ENCODE results near the gene GPBAR1. TPM values are rescaled to one million over a fixed set of nuclear protein-coding genes. Genes with fewer than 3 reads are reported as not detected.

The GPBAR1 gene
- total RNA-seq, 1 experiment from 2014 or later = 0.29 TPM

DNA sequence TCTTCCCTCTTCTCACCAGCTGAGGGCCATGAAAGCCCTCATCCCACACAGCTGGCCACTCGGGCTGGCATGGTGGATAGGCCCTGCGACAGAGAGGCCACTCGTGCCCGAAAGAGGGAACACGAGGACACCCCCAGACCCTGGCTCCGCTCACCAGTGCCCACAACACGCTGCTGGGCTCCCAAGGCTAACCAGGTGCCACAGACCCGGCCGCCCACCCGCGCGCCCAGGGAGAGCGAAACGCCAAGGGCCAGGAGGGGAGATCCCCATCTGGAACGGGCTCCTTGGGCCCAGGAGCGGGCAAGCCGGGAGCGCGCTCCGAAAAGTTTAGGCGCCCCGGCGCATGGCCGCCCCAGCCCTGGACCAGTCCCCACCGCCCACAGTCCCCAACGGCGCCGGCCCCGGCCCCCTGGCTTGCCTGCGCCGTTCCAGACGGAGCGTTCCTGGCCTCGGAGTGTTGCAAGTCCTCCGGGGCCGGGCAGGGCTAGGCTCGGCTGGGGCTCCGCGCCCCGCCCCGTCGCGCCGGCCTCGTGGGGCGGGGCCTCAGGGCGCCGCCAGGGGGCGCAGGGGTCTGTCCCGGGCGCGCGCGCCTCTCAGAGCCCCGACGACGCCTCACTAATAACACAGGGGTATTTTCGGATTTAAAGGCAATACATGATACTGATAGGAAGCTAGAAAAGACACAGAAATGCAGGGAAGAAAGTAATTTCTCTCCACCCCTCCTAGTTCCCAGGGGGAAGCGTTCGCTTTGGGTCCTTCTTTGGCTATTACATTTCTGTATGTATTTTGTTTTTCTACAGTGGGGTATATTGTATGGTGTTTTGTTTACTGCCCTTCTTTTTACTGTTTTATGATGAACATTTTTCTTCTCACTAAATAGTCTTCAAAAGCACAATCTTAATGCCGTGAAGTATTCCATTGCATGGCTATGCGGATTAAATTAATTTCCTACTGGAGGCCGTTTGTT lies 31.5 kb downstream of the GPBAR1 start, which contains the start of gene TMBIM1:
Gene TMBIM1, minus strand, starts transcription at position 456 of the 967 bp plus-strand sequence. CDS start 10,362 bp downstream, outside the sequence.
- Mint-ChIP-seq H3K4me3 (ENCODE audit: unreplicated experiment) (peak within 1 kb of the TSS; percentile 86), H3K9me3 (ENCODE audit: unreplicated experiment) (no peaks in the 10 kb centered on the region), H3K27ac (ENCODE audit: unreplicated experiment) (peak within 1 kb of the TSS; percentile 100), H3K4me1 (ENCODE audit: low read depth, unreplicated experiment) (peaks cover 56% of the 10 kb centered on the region), H3K36me3 (ENCODE audit: insufficient read depth, unreplicated experiment) (peaks cover 33% of the 10 kb centered on the region), H3K27me3 (ENCODE audit: insufficient read depth, unreplicated experiment) (no peaks in the 10 kb centered on the region)
- TSS peak; percentile 14 for BruUV-seq (replicated peaks)
- CTCF ChIA-PET = interaction anchor here (1.0 to 11.4 kb wide), 8 partner anchors 19 to 173 kb away, joined by 3 to 121 read pairs (median 6); partner anchors contain the start of genes AAMP, CTDSP1 and PNKD
- Histone ChIP-seq H3K27me3 (replicated peaks; ENCODE audit: control insufficient read depth, insufficient read depth, low read length) (no peaks in the 10 kb centered on the region), H3K4me3 (ENCODE audit: low read depth, low read length) (peak within 1 kb of the TSS; percentile 97), H3K9me3 (no peaks in the 10 kb centered on the region), H3K4me1 (peaks cover 83% of the 10 kb centered on the region), H3K36me3 (ENCODE audit: control insufficient read depth, insufficient read depth, low read length) (no peaks in the 10 kb centered on the region)
- peak; percentile 75 to 94 for DNase-seq
- intact Hi-C loops (cut with micrococcal nuclease; ENCODE audit: unreplicated experiment) = loop anchor here (1.0 to 10.0 kb wide), 5 partner anchors 9 to 272 kb away; partner anchors contain the start of genes CNOT9 and USP37
- TF ChIP-seq, protein P1, sequence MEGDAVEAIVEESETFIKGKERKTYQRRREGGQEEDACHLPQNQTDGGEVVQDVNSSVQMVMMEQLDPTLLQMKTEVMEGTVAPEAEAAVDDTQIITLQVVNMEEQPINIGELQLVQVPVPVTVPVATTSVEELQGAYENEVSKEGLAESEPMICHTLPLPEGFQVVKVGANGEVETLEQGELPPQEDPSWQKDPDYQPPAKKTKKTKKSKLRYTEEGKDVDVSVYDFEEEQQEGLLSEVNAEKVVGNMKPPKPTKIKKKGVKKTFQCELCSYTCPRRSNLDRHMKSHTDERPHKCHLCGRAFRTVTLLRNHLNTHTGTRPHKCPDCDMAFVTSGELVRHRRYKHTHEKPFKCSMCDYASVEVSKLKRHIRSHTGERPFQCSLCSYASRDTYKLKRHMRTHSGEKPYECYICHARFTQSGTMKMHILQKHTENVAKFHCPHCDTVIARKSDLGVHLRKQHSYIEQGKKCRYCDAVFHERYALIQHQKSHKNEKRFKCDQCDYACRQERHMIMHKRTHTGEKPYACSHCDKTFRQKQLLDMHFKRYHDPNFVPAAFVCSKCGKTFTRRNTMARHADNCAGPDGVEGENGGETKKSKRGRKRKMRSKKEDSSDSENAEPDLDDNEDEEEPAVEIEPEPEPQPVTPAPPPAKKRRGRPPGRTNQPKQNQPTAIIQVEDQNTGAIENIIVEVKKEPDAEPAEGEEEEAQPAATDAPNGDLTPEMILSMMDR (IDR thresholded peaks at IDR 0.05; ENCODE audit: insufficient read depth in 1 of 2, low read depth in 1 of 2, low read length in 1 of 2, severe bottlenecking in 1 of 2, unreplicated experiment in 1 of 2) = peak; percentile 49 to 95
- POLR2A ChIA-PET = interaction anchor here (1.4 to 4.3 kb wide), 6 partner anchors 8 to 107 kb away, joined by 5 to 37 read pairs (median 12); partner anchors contain the start of genes AAMP, CTDSP1 and PNKD

DNA sequence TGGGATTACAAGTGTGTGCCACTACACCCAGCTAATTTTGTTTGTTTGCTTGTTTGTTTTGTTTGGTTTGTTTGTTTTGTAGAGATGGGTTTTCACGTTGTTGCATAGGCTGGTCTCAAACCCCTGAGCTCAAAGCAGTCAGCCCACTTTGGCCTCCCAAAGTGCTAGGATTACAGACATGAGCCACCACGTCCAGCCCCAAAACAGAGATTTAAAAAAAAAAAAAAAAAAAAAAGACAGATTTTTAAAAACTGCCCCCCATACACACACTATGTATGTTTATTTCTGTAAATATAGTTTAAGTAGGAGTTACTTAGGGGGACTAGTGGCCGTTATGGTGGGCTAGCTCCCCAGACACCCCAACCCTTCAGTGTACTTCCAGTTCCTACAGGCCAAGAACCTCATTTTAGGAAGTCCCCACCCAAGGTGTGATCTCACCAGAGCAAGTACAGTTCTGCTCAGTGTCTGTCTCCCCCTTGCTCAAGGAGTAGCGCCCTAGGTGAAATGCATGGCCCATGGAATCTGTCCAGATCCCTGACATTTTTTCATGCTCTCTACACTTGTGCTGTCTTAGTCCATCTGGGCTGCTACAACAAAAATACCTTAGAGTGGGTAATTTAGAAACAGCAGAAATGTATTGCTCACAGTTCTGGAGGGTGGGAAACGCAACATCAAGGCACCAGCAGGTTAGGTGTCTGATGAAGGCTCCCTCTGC lies 33.1 kb downstream of the GPBAR1 start:
- intact Hi-C loops (cut with micrococcal nuclease; ENCODE audit: unreplicated experiment) = loop anchor here (1.0 to 10.0 kb wide), 3 partner anchors 18 to 271 kb away; partner anchors contain the start of genes CNOT9 and USP37
- no peaks in the 10 kb centered on the region for H3K27me3 ChIP-seq (replicated peaks; ENCODE audit: control insufficient read depth, insufficient read depth, low read length)
- TF ChIP-seq, protein P1 (IDR thresholded peaks at IDR 0.05; ENCODE audit: insufficient read depth in 1 of 2, low read depth in 1 of 2, low read length in 1 of 2, severe bottlenecking in 1 of 2, unreplicated experiment in 1 of 2) = no peak
- no peaks in the 10 kb centered on the region for H3K27me3 Mint-ChIP-seq (ENCODE audit: insufficient read depth, unreplicated experiment)
- CTCF ChIA-PET = interaction anchor here (0.7 to 11.4 kb wide), 10 partner anchors 9 to 106 kb away, joined by 4 to 121 read pairs (median 8); partner anchors contain the start of genes AAMP, CTDSP1 and PNKD
- H3K27ac Mint-ChIP-seq (ENCODE audit: unreplicated experiment) = peak overlapping the region; percentile 100
- BruUV-seq (replicated peaks) = no TSS peak
- H3K36me3 Mint-ChIP-seq (ENCODE audit: insufficient read depth, unreplicated experiment) = peaks cover 25% of the 10 kb centered on the region
- no peak for DNase-seq
- no peaks in the 10 kb centered on the region for H3K9me3 ChIP-seq
- H3K36me3 ChIP-seq (ENCODE audit: control insufficient read depth, insufficient read depth, low read length) = no peaks in the 10 kb centered on the region
- peak overlapping the region; percentile 86 for H3K4me3 Mint-ChIP-seq (ENCODE audit: unreplicated experiment)
- no peak overlapping the region for H3K4me3 ChIP-seq (ENCODE audit: low read depth, low read length)
- no peaks in the 10 kb centered on the region for H3K9me3 Mint-ChIP-seq (ENCODE audit: unreplicated experiment)
- POLR2A ChIA-PET = interaction anchor here (0.7 to 4.3 kb wide), 14 partner anchors 8 to 149 kb away, joined by 3 to 37 read pairs (median 9); partner anchors contain the start of genes AAMP, ARPC2, CTDSP1 and PNKD
- peaks cover 52% of the 10 kb centered on the region for H3K4me1 Mint-ChIP-seq (ENCODE audit: low read depth, unreplicated experiment)
- H3K4me1 ChIP-seq = peaks cover 71% of the 10 kb centered on the region
